Nucleus accumbens (tissue), 56 donors: ENCODE data around the gene POLDIP3.
"Not testable (repeated sequence)": the region's sequence is repeated elsewhere in the genome, so short reads cannot be mapped to it uniquely, and the experiment has no call there.

Source experiments
- DNase-seq, 56 donors: peaks; one replicate each; lab custom pipeline; 2025; lab: John Stamatoyannopoulos, UW

Gene POLDIP3

DNA sequence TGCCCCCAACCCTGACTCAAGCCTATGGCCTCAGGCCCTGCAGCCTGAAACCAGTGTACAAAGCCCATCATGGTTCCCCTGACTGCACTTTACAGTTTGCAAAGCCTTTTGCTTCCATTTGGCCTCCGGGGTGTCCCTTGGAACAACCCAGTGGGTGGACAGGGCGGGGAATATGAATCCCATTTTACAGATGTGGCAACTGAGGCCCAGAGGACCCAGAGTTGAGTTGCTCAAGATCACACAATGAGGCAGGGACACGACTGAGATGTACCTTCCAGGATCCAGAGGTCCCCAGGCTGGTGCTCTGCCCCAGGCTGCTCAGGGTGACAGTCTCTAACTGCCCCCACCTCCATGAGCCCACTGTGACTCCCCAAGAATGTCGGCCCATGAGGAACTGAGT lies 5.4 kb upstream of the POLDIP3 start:
- DNase-seq = no peak

DNA sequence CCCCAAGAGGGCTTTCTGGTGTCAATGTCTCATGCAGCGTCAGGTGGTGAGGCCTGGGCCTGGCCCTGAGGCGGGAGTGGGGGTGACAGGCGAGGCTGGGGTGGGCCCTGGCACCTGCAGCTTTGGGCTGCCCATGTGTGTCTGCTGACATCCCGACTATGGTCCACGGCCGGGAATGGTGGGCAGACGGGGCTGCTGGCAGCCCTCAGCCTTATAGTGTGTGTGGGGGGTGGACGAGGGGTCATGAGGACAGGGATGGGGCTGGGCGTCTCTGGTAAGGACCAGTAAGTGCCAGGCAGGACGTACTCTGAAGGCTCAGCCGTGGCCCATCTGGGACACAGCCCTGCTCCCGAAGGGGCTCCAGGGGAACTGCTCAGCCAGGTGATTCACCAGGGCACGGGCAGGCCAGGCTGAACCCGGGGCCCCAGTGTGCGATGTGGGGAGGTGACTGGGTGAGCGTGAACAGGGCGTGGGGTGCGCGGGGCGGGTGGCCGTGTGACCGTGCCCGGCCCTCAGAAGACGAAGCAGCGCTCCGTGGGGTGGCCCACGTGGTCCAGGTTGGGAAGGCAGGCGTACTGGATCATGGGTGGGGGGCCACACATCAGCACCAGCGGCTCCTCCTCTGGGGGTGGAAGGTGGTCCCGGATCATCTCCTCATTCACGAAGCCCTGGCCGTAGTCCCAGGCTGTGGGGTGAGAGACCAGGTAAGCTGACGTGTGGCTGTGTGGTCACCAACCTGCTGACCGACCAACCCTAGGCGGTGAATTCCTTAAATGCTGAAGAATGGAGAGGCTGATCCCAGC lies 4.8 kb upstream of the POLDIP3 start:
- DNase-seq = no peak

DNA sequence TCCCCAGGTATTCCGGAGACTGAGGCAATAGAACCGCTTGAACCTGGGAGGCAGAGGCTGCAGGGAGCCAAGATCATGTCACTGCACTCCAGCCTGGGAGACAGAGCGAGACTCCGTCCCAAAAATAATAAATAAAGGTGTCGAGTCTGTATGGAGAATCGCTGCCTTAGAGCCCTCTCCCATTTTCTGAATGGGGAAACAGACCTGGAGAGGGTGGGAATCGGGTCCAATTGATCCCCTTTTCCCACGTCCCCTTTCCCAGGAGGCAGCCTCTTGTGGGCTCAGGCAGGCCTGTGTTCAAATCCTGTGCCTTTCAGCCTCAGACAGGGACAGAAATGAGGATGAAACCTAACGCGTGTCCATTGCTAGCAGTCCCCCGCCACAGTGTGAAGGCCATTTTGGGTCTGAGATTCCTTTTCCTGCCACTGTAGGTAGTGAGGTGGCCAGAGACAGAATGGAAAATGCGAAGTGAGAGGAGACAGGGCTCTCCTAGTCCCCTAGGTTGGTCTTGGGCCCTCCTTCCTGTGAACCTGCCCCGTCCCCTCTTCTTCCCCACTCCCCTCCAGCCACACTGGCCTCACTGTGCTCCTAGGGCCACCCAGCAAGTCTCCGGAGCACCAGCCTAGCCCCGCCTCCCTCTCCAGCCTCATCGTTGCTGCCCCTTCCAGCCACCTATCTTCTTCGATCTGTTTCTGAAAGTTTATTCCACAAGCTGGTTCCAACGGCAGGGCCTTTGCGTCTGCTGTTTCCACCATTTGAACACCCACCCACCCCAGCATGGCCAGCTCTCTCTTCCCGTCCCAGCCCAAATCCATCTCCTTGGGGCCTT lies 2.7 kb upstream of the POLDIP3 start:
- no peak for DNase-seq

DNA sequence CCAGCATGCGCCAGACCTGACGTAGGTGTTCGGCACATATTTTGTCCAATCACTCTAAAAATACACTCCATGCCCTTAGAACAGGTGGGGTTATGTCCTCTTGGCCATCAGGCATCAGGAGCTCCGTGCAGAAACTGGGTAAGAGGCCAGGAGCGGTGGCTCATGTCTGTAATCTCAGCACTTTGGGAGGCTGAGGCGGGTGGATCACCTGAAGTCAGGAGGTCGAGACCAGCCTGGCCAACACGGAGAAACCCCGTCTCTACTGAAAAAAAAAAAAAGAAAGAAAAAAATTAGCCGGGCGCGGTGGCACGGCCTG lies 1.1 kb upstream of the POLDIP3 start:
- DNase-seq = peak in 1 of 56 donors; percentile 23

DNA sequence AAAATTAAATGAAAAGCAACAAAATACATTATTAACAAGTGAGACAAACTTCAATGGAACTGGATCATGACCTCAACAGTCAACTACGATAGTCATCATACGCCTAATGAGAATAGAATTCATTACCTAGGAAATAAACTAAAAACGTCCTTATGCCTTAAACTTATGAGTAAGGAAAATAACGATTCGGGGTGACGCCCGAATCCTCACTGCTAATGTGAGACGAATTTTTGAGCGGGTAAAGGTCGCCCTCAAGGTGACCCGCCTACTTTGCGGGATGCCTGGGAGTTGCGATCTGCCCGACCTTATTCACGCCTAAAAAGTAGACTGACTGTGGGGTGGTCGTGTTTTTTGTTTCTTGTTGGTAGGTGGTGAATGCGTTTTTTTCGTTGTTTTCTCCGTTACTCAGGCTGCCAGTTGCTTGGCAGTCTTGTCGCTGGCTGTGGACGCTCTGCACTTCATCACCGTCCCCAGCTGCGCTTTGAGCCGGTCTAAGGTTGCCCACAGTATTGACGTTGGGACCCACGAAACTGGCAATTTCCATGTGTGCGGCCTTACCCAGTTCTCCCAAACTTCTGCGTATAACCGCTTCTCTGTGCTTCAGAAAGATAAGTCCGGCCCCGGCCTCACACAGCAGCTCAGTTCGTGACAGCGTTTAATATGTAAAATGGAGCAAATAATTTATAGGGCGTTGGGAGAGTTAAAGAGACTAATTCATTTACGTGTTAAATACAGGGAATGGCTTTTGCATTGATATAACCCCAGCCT lies 593 bp upstream of the POLDIP3 start:
- DNase-seq = peak in 54 of 56 donors; percentile 13 to 90 (median 72)

DNA sequence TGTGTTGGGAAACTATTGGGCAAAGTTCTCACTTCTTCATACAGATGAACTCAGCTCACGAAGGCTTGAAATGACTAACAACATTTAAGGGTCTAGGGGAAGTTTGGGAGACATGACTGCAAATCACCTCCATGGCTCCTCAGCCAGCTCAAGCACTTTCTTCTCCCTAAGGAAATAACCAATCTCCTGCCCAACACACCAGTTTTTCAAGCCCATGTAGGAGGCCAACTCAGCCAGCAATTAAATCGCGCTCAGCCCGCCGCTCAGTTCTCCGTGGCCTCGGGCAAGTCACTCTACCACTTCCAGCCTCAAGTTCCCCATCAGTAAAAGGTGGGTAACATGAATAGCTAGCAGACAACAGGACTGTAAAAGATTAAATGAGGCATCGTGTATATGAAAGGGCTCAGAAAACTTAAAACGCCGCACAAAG lies 796 bp downstream of the POLDIP3 start:
- peak in 3 of 56 donors; percentile 9 to 39 (median 36) for DNase-seq

DNA sequence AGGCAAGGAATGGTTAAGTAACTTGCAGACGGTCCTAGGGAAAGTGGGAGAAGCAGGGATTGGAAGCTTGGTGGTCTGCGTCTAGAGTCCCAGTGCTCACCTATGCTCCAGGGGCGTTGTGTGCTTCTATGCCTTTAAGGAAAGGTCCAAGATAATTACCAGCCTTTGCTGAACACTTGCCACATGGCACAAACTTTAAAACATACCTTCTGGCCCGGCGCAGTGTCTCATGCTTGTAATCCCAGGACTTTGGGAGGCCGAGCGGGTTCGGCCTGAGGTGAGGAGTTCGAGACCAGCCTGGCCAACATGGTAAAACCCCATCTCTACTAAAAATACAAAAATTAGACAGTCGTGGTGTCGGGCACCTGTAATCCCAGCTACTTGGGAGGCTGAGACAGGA lies 2.3 kb downstream of the POLDIP3 start:
- no peak for DNase-seq

DNA sequence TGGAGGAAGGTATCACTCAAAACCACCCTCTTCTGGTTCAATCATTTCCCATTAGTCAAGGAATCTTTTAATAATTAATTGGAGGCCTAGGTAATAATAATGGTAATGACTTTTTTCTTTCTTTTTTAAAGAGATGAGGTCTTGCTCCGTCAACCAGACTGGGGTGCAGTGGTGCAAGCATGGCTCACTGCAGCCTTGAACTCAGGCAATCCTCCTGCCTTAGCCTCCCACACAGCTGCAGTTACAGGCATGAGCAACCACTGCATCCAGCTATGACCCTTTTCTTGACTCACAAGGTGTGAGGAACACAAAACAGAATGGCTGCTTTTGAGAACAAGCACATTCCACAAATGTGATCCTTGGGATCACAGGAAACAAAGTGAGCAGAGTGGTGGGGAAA lies 3.6 kb downstream of the POLDIP3 start:
- DNase-seq = no peak

DNA sequence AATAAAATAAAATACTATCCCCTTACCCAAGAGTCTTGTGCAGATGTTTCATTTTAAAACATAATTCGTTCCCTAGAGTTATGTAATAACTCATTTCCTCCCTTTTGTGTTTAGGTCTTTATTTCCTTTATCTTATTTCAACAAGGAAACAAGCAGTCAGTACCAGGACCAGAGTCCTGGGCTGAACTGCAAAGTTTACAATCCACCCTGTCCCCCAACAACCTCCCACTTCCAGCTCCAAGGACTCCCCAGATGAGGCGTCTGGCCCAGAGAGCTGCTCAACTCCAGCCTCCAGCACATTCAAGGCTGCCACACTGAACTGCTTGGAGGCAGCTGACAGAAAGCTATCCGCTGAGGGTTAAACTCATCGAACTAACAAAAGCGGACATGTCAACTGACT lies 4.5 kb downstream of the POLDIP3 start:
- DNase-seq = no peak

DNA sequence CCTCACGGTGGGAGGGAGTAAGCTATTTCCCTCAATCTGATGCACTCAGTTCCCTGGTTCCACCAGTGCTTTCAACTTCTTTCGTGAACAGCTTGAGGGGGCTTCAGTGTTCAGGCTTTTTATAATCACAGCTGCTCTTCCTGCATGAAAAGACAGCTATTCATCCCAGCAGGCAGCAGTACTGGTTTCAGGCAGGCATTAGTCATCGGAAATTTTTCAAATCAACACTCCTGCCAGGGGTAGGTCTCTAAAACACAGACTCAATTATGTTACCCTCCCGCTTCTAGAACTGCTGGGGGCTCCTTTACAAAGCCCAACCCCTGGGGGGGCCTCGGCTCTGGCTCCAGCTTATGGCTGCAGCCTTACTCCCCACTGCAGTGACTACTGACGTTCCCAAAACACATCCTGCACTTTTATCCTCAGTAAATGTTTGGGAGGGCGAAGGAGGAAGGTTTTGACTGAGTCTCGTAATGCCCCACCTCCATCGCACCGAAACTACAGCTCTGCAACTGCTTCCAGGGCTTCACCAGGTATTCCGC lies 5.8 kb downstream of the POLDIP3 start:
- peak in 49 of 56 donors; percentile 16 to 76 (median 50) for DNase-seq

DNA sequence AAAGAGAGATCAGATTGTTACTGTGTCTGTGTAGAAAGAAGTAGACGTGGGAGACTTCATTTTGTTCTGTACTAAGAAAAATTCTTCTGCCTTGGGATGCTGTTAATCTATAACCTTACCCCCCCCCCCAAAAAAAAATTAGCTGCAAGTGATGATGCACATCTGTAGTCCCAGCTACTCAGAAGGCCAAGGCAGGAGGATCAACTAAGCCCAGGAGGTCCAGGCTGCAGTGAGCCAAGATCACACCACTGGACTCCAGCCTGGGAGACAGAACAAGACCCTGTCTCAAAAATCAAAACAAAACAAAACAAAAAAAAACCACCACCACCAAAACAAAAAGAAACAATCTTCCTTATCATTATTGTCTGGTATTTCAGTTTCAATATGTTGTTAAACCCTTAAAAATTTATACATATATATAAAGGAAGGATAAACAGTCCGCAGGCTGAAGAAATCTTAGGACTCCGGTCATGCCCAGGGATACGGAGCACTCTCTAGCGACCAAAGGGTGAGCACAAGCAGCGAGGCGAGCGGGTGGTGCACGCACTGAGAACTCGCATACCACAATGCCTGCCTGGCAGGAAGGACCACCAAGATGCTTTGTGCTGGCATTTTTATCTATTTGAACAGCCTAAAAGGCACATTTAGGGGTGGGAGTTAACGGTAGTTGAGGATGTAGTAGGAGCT lies 6.4 kb downstream of the POLDIP3 start:
- peak in 24 of 56 donors; percentile 15 to 71 (median 45) for DNase-seq

DNA sequence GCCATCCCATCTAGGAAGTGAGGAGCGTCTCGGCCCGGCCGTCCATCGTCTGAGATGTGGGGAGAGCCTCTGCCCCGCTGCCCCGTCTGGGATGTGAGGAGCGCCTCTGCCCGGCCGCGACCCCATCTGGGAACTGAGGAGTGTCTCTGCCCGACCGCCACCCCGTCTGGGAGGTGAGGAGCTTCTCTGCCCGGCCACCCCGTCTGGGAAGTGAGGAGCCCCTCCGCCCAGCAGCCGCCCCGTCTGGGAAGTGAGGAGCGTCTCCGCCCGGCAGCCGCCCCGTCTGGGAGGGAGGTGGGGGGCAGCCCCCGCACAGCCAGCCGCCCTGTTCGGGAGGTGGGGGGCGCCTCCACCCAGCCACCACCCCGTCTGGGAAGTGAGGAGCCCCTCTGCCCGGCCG lies 7.0 kb downstream of the POLDIP3 start:
- not testable (repeated sequence) for DNase-seq

DNA sequence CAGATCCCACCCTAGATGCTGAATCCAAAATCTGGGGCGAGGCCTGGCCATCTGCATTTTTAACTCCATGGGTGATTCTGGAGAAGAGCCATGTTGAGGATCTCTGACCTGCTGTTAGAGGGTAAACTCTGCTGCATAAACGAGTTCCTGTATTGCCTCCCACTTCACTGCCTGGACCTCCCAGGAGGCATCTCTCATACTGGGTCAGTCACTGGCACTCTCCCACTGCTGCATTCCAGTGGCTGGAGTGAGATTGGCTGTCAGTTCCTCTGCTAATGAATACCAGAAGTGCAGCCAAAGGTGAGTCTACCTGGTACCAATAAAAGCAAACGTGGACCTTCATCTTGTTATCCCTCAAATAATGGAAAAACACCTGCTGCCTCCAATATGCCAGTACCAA lies 10.3 kb downstream of the POLDIP3 start:
- no peak for DNase-seq

DNA sequence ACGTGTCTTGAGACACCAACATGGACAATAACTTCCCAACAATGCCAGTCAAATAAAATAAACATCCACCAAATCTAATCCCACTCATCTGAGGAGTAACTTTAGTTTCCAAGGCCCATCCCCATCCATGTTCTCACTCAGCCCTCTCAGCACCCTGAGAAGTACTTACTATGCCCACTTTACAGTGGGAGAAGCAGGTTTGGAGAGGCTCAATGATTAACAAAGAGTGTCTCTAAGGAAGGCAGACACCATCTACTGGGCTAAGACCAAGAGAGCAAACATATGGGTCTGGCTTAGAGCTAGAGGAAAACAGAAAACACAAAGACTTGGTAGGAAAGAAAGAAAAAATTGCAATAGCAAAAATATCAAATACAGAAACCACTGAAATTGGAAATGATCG lies 11.3 kb downstream of the POLDIP3 start:
- no peak for DNase-seq

DNA sequence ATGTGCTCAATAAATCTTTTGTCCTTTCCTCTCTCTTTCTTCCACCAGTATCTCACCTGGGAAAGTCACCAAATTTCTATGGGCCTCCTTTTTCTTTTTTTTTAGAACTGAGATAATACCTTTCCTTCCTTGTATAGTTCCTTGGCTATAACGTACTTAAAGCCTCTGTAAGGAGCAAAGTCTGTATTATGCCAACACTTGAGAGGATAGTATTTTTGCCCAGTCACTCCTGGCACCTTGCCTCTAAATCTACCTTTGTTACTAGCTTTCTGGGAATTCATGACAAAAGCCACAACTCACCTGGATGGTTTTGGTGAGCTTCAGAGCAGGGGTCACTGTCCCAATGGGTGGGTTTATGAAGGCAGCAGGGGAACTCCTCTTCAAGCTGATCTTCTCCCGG lies 12.2 kb downstream of the POLDIP3 start:
- no peak for DNase-seq

DNA sequence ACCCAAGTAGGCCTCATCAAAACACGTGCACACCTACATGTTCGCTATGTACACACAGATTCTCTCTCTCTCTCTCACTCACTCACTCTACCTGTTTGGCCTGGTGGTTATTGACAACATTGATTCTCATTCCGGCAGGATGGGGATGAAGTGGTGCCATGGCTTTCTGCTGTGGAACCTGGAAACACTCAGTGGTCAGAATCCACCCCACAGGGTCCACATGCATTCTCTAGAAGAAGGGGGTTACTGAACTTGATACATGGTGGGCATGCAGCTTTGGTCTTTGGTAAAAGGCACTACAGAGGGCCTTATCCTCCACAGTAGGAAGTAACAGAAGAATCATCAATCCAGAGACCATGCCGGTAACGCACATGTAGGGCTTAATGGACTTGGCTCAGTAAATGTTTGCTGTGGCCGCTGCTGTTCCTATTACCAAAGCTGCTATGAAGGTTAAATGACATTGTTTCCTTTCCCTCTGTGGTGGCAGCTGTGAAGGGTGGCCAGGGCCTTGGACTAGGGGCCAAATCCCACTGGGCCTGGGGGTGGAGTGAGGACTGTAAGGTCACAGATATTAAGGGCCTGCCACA lies 12.7 kb downstream of the POLDIP3 start:
- no peak for DNase-seq

DNA sequence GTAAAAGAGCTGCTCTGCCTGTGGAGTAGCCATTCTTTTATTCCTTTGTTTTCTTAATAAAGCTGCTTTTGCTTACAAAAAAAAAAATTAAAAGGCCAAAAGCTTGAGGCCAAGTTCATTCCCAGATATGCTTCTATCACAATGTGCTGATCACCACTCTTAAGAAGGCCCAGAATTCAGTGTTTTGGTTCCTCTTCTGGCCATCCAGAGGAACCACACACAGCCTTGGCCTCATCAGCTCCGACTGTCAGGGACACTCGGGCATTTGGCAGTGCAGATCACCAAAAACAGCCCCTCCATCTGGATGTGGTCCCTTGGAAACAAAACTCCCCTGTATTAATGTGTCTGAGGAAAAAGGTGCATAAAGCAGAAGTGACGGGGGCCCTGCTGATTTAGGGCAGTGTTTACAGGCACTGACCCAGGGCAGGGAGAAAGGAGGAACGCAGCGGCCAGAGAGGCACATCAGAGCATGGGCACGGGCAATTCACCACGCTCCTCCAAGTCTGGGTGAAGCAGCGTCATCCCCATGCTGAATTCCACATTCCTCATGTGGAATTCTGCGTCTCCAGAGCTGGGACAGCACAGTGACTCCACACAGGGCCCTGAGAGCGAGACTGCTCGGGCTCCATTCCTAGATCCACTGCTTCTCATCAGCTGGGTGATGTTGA lies 17.7 kb downstream of the POLDIP3 start:
- no peak for DNase-seq

DNA sequence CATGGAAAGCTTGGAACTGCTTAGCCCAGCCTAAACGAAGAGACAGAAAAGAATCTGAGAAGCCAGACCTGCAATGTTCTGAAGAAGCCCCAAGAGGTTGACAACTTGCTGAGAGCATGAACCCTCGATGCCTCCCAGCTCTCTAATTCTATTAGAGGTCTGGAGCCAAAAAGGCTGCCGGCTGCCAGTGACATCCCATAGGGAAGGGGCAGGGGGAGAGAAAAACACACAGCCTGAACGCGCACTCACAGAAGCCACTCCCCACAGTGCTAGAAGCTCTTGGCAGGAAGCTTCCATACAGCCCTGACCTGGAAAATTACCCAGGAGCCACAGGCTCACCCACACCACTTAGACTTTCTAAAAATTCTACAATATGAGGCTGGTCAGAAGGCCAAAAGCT lies 18.3 kb downstream of the POLDIP3 start:
- no peak for DNase-seq

DNA sequence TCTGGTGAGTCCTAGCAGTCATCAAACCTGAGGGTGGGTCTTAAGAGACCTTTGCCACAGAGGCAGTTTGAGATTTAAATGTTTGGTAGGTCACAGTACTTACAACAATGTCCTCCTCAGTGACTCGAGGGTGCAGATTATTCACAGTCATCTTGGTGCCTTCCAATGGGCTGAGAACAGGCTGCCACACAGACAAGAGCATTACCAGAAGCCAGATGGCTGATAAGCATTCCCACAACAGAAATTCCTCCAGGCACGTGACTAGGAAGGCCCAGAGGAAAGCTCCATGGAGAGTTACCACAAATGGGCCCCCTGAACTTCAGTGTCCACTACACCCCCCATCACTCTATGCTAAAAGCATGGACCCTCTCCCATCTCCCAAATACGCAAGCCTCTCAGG lies 19.2 kb downstream of the POLDIP3 start:
- no peak for DNase-seq
